ENCODE measurements around the gene CDC42BPB. TPM values are rescaled to one million over a fixed set of nuclear protein-coding genes. Genes with fewer than 3 reads are reported as not detected.

Gene CDC42BPB
- total and polyA plus RNA-seq, 12 donors = 41.1 to 108 (median 77.4) TPM

- WGBS, 4 donors = 67 to 76% (median 71%) methylated on average over 10 of the region's 10 CpGs
- H3K36me3 ChIP-seq (replicated peaks in 1 of 2) = peaks cover 0 to 90% of the 10 kb centered on the region in 2 donors
- H3K4me3 ChIP-seq = no peak overlapping the region
- H3K27me3 ChIP-seq = no peaks in the 10 kb centered on the region
- H3K27ac ChIP-seq = no peak overlapping the region
- H3K4me1 ChIP-seq (replicated peaks in 1 of 2) = no peaks in the 10 kb centered on the region
- intact Hi-C loops (cut with DNase I) = no loop called here
- TF ChIP-seq CTCF (IDR thresholded peaks at IDR 0.05) (no peak), POLR2A (IDR thresholded peaks at IDR 0.05) (no peak)
- H3K9me3 ChIP-seq (replicated peaks in 1 of 3) = no peaks in the 10 kb centered on the region
- no peak for DNase-seq
Observed at GRCh38 chr14:102941419-102942011, 115.8 kb downstream of the CDC42BPB start.

DNA sequence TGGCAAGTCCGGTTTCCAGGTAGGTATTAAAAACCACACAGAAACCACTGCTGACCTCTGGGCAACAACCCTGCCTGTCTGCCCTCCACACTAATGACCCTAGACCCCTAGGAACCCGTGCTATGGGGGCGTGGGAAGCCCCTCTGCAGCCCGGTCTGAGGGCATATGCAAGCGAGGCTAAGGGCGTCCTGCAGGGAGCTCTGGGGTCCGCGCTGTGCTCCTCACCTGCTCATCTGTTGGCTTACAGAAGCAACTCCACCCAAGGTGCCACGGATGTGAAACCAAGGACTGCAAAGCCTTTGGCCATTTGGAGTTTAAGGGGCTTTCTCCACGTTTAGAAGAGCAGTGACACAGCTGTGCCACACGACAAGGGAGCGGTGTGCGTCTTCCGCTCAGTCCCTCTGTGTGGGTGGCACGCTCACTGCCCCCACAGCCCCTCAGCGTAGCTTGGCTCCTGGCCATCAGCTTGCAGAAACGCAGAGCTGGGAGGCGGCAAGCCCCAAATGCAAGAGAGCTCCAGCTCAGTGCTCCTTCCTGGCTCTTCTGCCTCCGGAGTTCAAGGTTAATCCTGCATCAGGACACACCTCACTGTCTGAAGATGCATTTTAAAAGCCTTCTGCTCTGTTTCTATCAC, 116.5 kb downstream of the CDC42BPB start:
- TF ChIP-seq POLR2A (IDR thresholded peaks at IDR 0.05) (no peak), CTCF (IDR thresholded peaks at IDR 0.05) (no peak)
- H3K27ac ChIP-seq = no peak overlapping the region
- H3K27me3 ChIP-seq = no peaks in the 10 kb centered on the region
- WGBS, 4 donors = 83 to 91% (median 84%) methylated on average over 11 to 19 of the region's 19 CpGs
- no peaks in the 10 kb centered on the region for H3K9me3 ChIP-seq (replicated peaks in 1 of 3)
- DNase-seq = no peak
- H3K4me3 ChIP-seq = no peak overlapping the region
- intact Hi-C loops (cut with DNase I) = no loop called here
- no peaks in the 10 kb centered on the region for H3K4me1 ChIP-seq (replicated peaks in 1 of 2)
- H3K36me3 ChIP-seq (replicated peaks in 1 of 2) = peaks cover 0 to 83% of the 10 kb centered on the region in 2 donors

GRCh38 chr14:102939820-102940561, 117.4 kb downstream of the CDC42BPB start:
- intact Hi-C loops (cut with DNase I) = no loop called here
- no peak for DNase-seq
- H3K4me1 ChIP-seq (replicated peaks in 1 of 2) = no peaks in the 10 kb centered on the region
- peaks cover 0 to 75% of the 10 kb centered on the region in 2 donors for H3K36me3 ChIP-seq (replicated peaks in 1 of 2)
- no peak overlapping the region for H3K27ac ChIP-seq
- no peak for TF ChIP-seq CTCF (IDR thresholded peaks at IDR 0.05)
- TF ChIP-seq POLR2A (IDR thresholded peaks at IDR 0.05) = no peak
- no peaks in the 10 kb centered on the region for H3K27me3 ChIP-seq
- H3K4me3 ChIP-seq = no peak overlapping the region
- H3K9me3 ChIP-seq (replicated peaks in 1 of 3) = no peaks in the 10 kb centered on the region
- 91 to 95% (median 94%) methylated on average over 22 to 43 of the region's 43 CpGs for WGBS, 4 donors

GRCh38 chr14:102939329-102939728, 118.0 kb downstream of the CDC42BPB start:
- intact Hi-C loops (cut with DNase I) = no loop called here
- TF ChIP-seq CTCF (IDR thresholded peaks at IDR 0.05) (no peak), POLR2A (IDR thresholded peaks at IDR 0.05) (no peak)

More at GRCh38 chr14:102939329-102939728, 118.0 kb downstream of the CDC42BPB start:
- Histone ChIP-seq H3K9me3 (replicated peaks in 1 of 3) (no peaks in the 10 kb centered on the region), H3K4me1 (replicated peaks in 1 of 2) (no peaks in the 10 kb centered on the region), H3K36me3 (replicated peaks in 1 of 2) (peaks cover 0 to 68% of the 10 kb centered on the region in 2 donors), H3K27ac (no peak overlapping the region), H3K4me3 (no peak overlapping the region), H3K27me3 (no peaks in the 10 kb centered on the region)
- WGBS, 4 donors = 94 to 97% (median 95%) methylated on average over 7 to 18 of the region's 18 CpGs
- DNase-seq = no peak
